ENCODE measurements around the gene CERT1. TPM values are rescaled to one million over a fixed set of nuclear protein-coding genes. Genes with fewer than 3 reads are reported as not detected.

CERT1 gene
- total and polyA plus RNA-seq, 9 of the 15 experiments (the other 6 are each of a cell fraction or from before 2014, with no cell fraction given) = 3.4 to 24.7 (median 9.8) TPM

- POLR2A ChIA-PET = no interaction called here
- Histone ChIP-seq H3K27me3 (ENCODE audit: control insufficient read depth in 2 of 2, insufficient read depth in 2 of 2, low read length in 2 of 2) (no peaks in the 10 kb centered on the region), H3K9ac (ENCODE audit: insufficient read depth in 1 of 2, low read depth in 2 of 2, low read length in 2 of 2) (no peak overlapping the region), H4K20me1 (replicated peaks; ENCODE audit: control insufficient read depth, insufficient read depth, low read length) (no peaks in the 10 kb centered on the region), H3K9me3 (replicated peaks; ENCODE audit: control insufficient read depth, insufficient read depth, low read depth, low read length) (no peaks in the 10 kb centered on the region), H3K4me2 (ENCODE audit: insufficient read depth, low read length) (no peak overlapping the region), H3K4me3 (no peak overlapping the region), H3K79me2 (ENCODE audit: control insufficient read depth, insufficient read depth, low read length) (no peaks in the 10 kb centered on the region), H3K4me1 (replicated peaks in 1 of 2; ENCODE audit: control insufficient read depth in 2 of 2, insufficient read depth in 2 of 2, low read length in 2 of 2) (no peaks in the 10 kb centered on the region), H3K9me1 (ENCODE audit: control insufficient read depth, insufficient read depth, low read length) (no peaks in the 10 kb centered on the region), H2AFZ (ENCODE audit: low read depth, low read length) (no peak overlapping the region), H3K27ac (ENCODE audit: extremely low read depth, low read depth, low read length) (no peak overlapping the region), H3K36me3 (ENCODE audit: control insufficient read depth, insufficient read depth, low read length) (peaks cover 18% of the 10 kb centered on the region)
- TF ChIP-seq NR2C1 (IDR thresholded peaks at IDR 0.05) = peak; percentile 89
- TF ChIP-seq NR2C1 (tag; IDR thresholded peaks at IDR 0.05) = peak; percentile 79
- TF ChIP-seq NR2C2 (CRISPR knock-in tag; IDR thresholded peaks at IDR 0.05) = no peak
- 0 out of 2 replicates have a peak, but pooled peaks have one; percentile 55 for TF ChIP-seq NR2C2 (tag; IDR thresholded peaks at IDR 0.05)
- TF ChIP-seq ZNF263 (CRISPR knock-in tag; IDR thresholded peaks at IDR 0.05; ENCODE audit: borderline replicate concordance) = no peak
- peak; percentile 93 for FAIRE-seq
- ATAC-seq = peak; percentile 89
- 60% methylated on average over 3 of the region's 3 CpGs for WGBS (ENCODE audit: insufficient coverage, low coverage, missing lambda C conversion rate)
- CTCF ChIA-PET (ENCODE audit: low intra/inter-chr PET ratio) = no interaction called here
- in situ Hi-C loops (cut with MboI) = no loop called here
- intact Hi-C loops (cut with micrococcal nuclease) = no loop called here
- DNase-seq (ENCODE audit: extremely low read depth in 1 of 4, low spot score in 3 of 4) = peak in 3 of 4 experiments; percentile 11 to 82 (median 16)
- BruUV-seq (replicated peaks) = no TSS peak
Measured at GRCh38 chr5:75395277-75395676, 116.2 kb downstream of the CERT1 start.

GRCh38 chr5:75389430-75389829 is 122.0 kb downstream of the CERT1 start:
- no peak for ATAC-seq
- in situ Hi-C loops (cut with MboI) = loop anchor here (10.0 kb wide), 1 partner anchor 1005 kb away; no protein-coding TSS in a partner anchor
- Histone ChIP-seq H3K9me3 (replicated peaks; ENCODE audit: control insufficient read depth, insufficient read depth, low read depth, low read length) (no peaks in the 10 kb centered on the region), H3K27me3 (ENCODE audit: control insufficient read depth in 2 of 2, insufficient read depth in 2 of 2, low read length in 2 of 2) (no peaks in the 10 kb centered on the region), H3K4me2 (ENCODE audit: insufficient read depth, low read length) (no peak overlapping the region), H3K9ac (ENCODE audit: insufficient read depth in 1 of 2, low read depth in 2 of 2, low read length in 2 of 2) (no peak overlapping the region), H3K36me3 (ENCODE audit: control insufficient read depth, insufficient read depth, low read length) (peaks cover 16% of the 10 kb centered on the region; the same call in 2 of the 3 replicates), H3K9me1 (ENCODE audit: control insufficient read depth, insufficient read depth, low read length) (no peaks in the 10 kb centered on the region), H3K4me1 (replicated peaks in 1 of 2; ENCODE audit: control insufficient read depth in 2 of 2, insufficient read depth in 2 of 2, low read length in 2 of 2) (no peaks in the 10 kb centered on the region), H3K79me2 (ENCODE audit: control insufficient read depth, insufficient read depth, low read length) (no peaks in the 10 kb centered on the region), H3K4me3 (no peak overlapping the region), H4K20me1 (replicated peaks; ENCODE audit: control insufficient read depth, insufficient read depth, low read length) (no peaks in the 10 kb centered on the region), H3K27ac (ENCODE audit: extremely low read depth, low read depth, low read length) (no peak overlapping the region), H2AFZ (ENCODE audit: low read depth, low read length) (no peak overlapping the region)
- BruUV-seq (replicated peaks) = no TSS peak
- WGBS (ENCODE audit: insufficient coverage, low coverage, missing lambda C conversion rate) = 89% methylated on average over 2 of the region's 2 CpGs
- POLR2A ChIA-PET = no interaction called here
- TF ChIP-seq ZNF253 (CRISPR knock-in tag; conservative IDR thresholded peaks at IDR 0.05) (no peak), ZNF124 (CRISPR knock-in tag; IDR thresholded peaks at IDR 0.05) (no peak), CEBPG (CRISPR knock-in tag; IDR thresholded peaks at IDR 0.05) (no peak), CEBPG (tag; conservative IDR thresholded peaks at IDR 0.05 in 1 of 2, IDR thresholded peaks at IDR 0.05 in 1 of 2) (0 out of 4 replicates have a peak, but pooled peaks of 1 of the 2 experiments have one; percentile 30), MLLT1 (IDR thresholded peaks at IDR 0.05) (no peak), ZNF431 (CRISPR knock-in tag; IDR thresholded peaks at IDR 0.05) (no peak), EHMT2 (IDR thresholded peaks at IDR 0.05) (no peak), ZKSCAN1 (IDR thresholded peaks at IDR 0.05; ENCODE audit: low read depth, low read length) (no peak), KDM2B (CRISPR knock-in tag; IDR thresholded peaks at IDR 0.05) (no peak), RAD51 (IDR thresholded peaks at IDR 0.05; ENCODE audit: borderline replicate concordance, low read depth) (no peak)
- intact Hi-C loops (cut with micrococcal nuclease) = no loop called here
- FAIRE-seq = no peak
- DNase-seq (ENCODE audit: extremely low read depth in 1 of 4, low spot score in 3 of 4) = no peak
- CTCF ChIA-PET (ENCODE audit: low intra/inter-chr PET ratio) = no interaction called here
